GM21786 (cell line): ENCODE data around the gene PLXNA4.

Source experiments
- ATAC-seq: cut with Tn5 transposase; IDR thresholded peaks from one replicate; pipeline ENCODE4 v1.9.1; 2021; ENCODE audit not compliant: unreplicated experiment

Gene PLXNA4

DNA sequence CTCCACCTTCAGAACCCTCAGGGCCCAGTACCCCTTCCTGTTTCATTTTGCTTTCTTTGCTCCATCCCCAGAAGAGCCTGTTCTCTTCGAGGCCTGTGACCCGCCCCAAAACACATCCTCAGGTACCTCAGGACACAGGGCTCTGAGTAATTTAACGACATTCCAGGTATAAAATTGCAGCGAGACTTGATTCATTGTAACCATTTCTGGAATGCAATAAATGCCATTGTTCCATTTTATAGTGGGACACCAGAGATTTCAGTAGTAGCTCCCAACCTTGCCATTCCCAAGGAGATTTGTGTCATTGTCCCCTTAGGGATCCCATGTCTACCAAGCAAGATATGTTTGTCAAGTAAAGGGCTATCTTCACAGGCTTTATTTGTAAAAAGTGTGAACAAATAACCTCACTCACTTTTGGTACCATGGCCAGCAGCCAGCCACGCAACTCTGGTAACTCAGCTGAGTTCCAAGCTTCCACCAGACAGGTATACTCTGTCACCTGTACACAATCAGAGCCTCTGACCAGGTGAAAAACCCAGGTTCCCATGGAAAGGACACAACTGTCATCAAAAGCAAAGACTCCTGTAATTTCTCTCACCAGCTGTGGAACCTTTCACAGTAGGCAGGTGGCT, 441.3 kb downstream of the PLXNA4 start:
- ATAC-seq: no peak

DNA sequence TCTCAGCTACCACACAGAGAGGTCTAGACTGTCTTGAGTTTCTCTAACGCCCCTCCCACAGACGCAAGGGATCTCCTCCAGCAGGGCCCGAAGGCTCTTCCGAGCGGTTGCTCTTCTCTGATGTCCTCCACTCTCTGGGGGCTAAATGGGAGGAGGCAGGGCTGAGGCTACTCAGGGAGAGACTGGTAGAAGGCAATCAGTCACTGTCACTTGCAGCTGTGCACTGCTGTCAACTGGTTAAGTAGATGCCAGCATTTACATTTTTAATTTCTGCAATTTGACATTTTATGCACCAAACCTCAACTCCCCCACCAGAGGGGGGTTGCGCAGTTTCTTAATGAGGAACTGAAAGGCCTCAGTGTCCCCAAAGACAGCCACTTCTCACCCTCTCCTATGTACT, 442.8 kb downstream of the PLXNA4 start:
- no peak for ATAC-seq

DNA sequence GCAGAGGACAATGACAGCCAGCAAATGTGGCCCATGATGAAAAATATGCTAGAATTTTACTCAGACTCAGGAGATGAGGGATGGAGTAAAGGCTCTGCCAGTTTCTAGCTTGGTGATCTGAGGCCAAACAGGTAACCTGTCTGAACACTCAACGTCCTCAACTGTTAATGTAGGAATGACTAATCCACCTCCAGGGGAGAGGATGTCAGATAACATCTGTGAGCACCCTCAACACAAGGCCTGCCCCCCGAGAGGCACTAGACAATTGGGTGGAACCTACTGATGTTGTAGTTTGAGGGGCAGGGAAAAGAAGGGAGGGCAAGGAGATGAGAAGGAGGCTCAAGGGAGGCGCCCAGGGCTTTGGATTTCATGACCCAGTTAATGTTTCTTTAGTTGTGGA, 445.1 kb downstream of the PLXNA4 start:
- no peak for ATAC-seq

GRCh38 chr7:132130497-132130896, 445.8 kb downstream of the PLXNA4 start:
- no peak for ATAC-seq

DNA sequence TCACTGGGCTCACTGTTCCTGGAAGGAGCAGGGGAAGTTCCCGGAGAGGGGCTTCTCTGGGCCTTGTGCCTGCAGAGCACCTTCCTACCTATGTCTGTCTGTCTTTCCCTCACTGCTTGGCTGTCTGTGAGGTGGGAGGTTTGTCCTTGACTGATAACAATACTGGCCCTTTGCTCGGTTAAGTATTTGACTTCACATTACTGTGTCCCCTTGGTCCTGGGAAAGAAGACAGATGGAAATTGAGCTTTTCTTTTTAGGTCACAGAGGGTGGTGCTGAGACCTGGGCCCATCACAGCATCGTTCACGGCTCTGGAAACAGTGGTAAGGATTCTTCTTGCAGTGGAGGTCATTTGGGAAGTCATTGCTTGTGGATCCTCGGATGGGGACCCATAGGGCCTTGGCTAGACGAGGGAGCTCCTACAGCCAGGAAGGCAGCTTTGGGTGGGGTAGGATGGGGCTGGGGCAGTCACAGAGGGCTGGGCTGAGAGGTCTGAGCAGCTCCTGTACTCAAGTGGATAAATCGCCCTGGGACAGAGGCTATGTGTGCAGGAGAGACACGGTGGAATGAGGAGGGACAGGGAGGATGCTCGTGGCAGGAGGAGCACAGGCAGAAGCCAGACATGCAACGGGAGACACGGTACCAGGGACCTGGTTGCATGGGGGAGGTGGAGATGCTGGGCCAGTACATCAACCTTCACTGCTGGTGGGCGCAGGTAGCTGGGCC, 450.2 kb downstream of the PLXNA4 start:
- ATAC-seq: no peak

GRCh38 chr7:132125096-132125495, 451.2 kb downstream of the PLXNA4 start:
- no peak for ATAC-seq

DNA sequence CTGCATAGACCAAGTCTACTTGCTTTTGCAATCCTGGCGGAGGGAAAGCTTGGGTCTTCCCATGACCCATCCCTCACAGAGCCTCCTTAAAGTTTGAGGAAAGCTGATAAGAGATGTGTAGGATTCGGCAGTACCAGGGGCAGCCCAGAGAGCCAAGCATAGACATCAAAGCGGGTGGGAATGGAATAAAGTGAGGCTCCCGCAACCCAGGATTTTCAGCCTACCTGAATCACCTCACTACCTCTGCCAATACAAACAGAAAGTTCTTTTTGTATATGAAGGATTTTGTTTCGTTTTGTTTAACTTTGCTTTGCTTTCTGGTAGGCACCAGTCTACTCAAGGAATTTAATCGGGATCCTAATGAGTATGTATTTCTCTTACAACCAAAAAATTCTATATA, 451.7 kb downstream of the PLXNA4 start:
- no peak for ATAC-seq

DNA sequence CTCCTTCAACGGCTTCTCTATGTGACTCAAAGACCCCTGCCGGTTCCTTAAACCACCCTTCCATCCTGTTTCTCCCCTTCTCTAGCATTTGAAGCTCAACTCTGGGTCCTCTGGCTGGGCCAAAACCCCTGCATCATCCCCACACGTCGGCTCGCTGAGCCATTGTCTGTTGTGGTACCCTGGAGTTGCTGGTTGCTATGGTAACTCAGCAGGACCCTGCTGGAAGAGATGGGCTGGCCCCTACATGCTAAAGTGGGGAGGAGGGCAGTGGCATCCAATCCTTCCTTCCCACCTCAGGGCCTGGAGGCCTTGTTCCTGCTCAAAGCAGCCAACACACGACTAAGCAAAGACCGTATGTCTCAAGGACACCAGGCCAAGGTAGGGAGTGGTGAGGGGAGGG, 452.5 kb downstream of the PLXNA4 start:
- no peak for ATAC-seq

GRCh38 chr7:132122901-132123300, 453.4 kb downstream of the PLXNA4 start:
- no peak for ATAC-seq

GRCh38 chr7:132121987-132122386, 454.3 kb downstream of the PLXNA4 start:
- no peak for ATAC-seq

- ATAC-seq: no peak
These were observed 457.6 kb downstream of the PLXNA4 start for GRCh38 chr7:132118641-132119040.

- no peak for ATAC-seq
These were observed 458.6 kb downstream of the PLXNA4 start for GRCh38 chr7:132117636-132118035.

GRCh38 chr7:132117181-132117580, 459.1 kb downstream of the PLXNA4 start:
- no peak for ATAC-seq

GRCh38 chr7:132116369-132116768, 459.9 kb downstream of the PLXNA4 start:
- no peak for ATAC-seq

- ATAC-seq: no peak
These were observed 460.5 kb downstream of the PLXNA4 start for GRCh38 chr7:132115758-132116157.

DNA sequence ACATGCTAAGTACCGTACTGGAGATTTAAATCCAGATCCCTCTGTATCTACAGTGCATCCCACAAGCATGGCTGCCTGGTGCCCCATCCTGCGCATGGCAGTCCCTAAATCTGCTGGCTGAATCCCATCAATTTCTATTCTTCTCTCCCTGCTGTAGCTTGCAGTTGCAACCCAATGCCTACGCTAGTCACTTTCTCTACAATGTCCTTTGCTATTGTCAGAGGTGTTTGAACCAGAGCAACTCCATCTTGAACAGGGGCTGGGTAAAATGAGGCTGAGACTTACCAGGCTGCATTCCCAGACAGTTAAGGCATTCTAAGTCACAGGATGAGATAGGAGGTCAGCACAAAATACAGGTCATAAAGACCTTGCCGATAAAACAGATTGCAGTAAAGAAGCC, 461.2 kb downstream of the PLXNA4 start:
- ATAC-seq: no peak

DNA sequence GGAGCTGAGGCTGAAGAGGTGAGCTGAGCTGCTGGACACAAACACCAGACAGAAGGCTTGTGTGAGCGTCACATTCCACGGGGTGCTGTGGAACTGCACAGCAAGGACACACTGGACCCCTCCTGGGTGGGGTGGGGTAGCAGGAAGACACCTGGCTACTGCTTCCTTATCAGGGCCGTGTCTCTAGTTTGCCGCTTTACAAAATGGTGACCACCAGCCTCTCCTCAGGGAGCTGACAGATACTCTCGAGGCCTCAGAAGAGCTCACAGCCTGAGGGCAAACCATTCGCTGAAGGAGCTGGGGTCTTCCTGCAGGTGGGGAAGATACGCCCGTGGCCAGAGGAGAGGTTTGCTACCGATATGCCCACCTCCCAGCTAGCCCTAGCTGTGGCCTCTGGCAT, 461.9 kb downstream of the PLXNA4 start:
- ATAC-seq: no peak

DNA sequence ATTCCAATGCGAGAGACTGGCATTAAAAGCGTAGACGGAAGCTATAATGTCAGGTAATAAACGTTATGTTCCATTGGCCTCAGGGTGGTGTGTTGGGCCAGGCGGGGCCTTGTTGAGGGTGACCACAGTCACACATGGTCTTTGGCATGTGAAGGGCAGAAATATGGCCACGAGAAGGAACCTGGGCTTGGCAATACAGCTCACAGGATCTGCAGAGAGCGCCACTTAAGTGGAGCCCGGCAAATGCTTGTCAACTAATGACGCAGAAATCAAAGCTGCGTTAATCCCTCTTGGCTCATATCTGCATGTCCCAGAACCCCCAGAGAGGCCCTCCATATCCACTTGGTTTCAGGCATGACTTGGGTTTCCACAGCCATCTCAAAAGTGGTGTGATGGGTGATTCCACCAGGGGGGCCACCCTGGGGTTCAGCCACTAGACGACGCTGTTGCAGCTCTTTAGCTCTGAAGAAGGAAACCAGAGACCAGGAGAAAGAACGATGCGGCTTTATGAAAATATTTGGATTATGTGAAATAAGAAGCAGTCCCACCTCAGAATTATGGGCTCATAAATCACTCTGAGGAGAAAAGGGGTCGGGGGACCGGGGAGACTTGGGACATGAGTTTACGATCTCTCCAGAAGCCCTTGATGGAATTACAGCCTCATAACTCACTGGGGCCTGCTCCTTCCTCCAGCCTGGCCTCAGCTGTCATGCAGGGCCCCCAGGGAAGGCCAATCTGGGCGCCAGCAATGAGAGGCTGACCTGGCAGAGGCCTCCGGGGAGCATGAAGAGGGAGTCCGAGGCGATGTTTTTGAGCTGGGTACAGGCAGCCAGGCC, 462.5 kb downstream of the PLXNA4 start:
- ATAC-seq: no peak

DNA sequence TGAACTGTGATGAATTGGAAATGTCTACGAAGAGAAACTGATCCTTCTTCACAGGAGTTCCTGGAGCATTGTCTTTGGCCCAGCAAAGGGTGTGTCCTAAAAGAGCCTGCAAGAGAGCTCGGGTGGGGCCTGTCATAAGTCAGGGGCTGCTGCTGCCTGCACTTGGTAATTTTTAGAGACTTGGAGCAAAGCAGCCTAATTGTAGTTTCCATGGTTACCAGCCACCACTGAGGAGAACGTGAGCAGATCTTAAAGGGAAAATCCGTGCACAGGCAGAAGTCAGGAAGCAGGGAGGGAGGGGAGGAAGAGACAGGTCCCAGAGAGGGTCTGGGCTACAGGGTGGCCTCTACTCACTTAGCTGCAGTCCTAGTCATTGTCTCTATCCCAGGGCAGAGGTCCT, 463.6 kb downstream of the PLXNA4 start:
- no peak for ATAC-seq

- no peak for ATAC-seq
These were observed 464.2 kb downstream of the PLXNA4 start for GRCh38 chr7:132112106-132112505.

DNA sequence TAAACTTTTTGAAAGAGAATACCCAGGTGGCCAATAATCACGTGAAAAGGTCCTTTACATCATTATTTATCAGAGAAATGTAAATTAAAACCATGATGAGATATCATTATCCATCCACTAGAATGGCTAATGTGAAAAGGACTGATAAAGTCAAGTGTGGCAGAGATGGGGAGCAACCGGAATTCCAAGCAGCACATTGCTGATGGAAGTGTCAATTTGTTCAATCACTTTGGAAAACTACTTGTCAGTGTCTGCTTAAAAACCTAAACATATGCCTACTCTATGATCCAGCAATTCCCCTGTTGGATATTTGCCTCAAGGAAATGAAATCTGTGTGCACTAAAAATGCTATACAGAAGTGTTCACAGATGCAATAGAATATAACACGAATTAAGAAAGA, 465.6 kb downstream of the PLXNA4 start:
- no peak for ATAC-seq

- no peak for ATAC-seq
These were observed 466.5 kb downstream of the PLXNA4 start for GRCh38 chr7:132109769-132110168.
